GM19467 (cell line): ENCODE measurements around the gene APBA2.
"Not testable (repeated sequence)": the region's sequence is repeated elsewhere in the genome, so short reads cannot be mapped to it uniquely, and the experiment has no call there.

Experiments
- ATAC-seq: cut with Tn5 transposase; IDR thresholded peaks from one replicate; pipeline ENCODE4 v1.9.1; 2021; ENCODE audit warnings: mild to moderate bottlenecking, moderate library complexity; ENCODE audit not compliant: unreplicated experiment

Gene APBA2

GRCh38 chr15:28885630-28886430 lies at the start of gene APBA2:
Gene APBA2, plus strand, starts transcription at chr15:28885974. Its CDS starts 167,911 bp downstream, at chr15:29053885.
- no peak for ATAC-seq

- ATAC-seq = not testable (repeated sequence)
These were observed 45.5 kb upstream of the APBA2 start for GRCh38 chr15:28840285-28840684.

GRCh38 chr15:28842210-28842609 lies 43.6 kb upstream of the APBA2 start:
- not testable (repeated sequence) for ATAC-seq

GRCh38 chr15:28843520-28843919 lies 42.3 kb upstream of the APBA2 start:
- ATAC-seq = not testable (repeated sequence)

GRCh38 chr15:28844147-28844546 lies 41.6 kb upstream of the APBA2 start:
- ATAC-seq = not testable (repeated sequence)

- not testable (repeated sequence) for ATAC-seq
These were observed 38.5 kb upstream of the APBA2 start for GRCh38 chr15:28847247-28847646.

- not testable (repeated sequence) for ATAC-seq
These were observed 37.8 kb upstream of the APBA2 start for GRCh38 chr15:28847959-28848358.

- not testable (repeated sequence) for ATAC-seq
These were observed 37.3 kb upstream of the APBA2 start, which contains the start of gene GOLGA6L7 for GRCh38 chr15:28848521-28848920. Gene GOLGA6L7, minus strand, starts transcription at chr15:28848644. Its CDS starts 95 bp downstream, at chr15:28848549.

- not testable (repeated sequence) for ATAC-seq
These were observed 36.5 kb upstream of the APBA2 start for GRCh38 chr15:28849271-28849670.

- not testable (repeated sequence) for ATAC-seq
These were observed 36.0 kb upstream of the APBA2 start for GRCh38 chr15:28849766-28850165.

- ATAC-seq = not testable (repeated sequence)
These were observed 32.1 kb upstream of the APBA2 start for GRCh38 chr15:28853654-28854053.

- not testable (repeated sequence) for ATAC-seq
These were observed 31.2 kb upstream of the APBA2 start for GRCh38 chr15:28854578-28854977.

- no peak for ATAC-seq
These were observed 24.7 kb upstream of the APBA2 start for GRCh38 chr15:28861031-28861534.

- ATAC-seq = not testable (repeated sequence)
These were observed 24.0 kb upstream of the APBA2 start for GRCh38 chr15:28861589-28862293.

- no peak for ATAC-seq
These were observed 16.9 kb upstream of the APBA2 start for GRCh38 chr15:28868744-28869345.

- no peak for ATAC-seq
These were observed 14.6 kb upstream of the APBA2 start for GRCh38 chr15:28871168-28871567.

- no peak for ATAC-seq
These were observed 12.8 kb upstream of the APBA2 start for GRCh38 chr15:28873006-28873405.

- no peak for ATAC-seq
These were observed 12.1 kb upstream of the APBA2 start for GRCh38 chr15:28873585-28874190.

GRCh38 chr15:28875461-28876000 lies 10.2 kb upstream of the APBA2 start:
- ATAC-seq = no peak

GRCh38 chr15:28876131-28876844 lies 9.5 kb upstream of the APBA2 start:
- ATAC-seq = no peak
